Gastroesophageal sphincter (tissue), 4 donors: ENCODE data around the gene SLC15A3. TPM values are rescaled to one million over a fixed set of nuclear protein-coding genes. Genes with fewer than 3 reads are reported as not detected.

Source experiments
- ATAC-seq: fragments of 150-250 bp; one replicate; pipeline ENCODE4 v1.9.1; 2016; ENCODE audit warnings: mild to moderate bottlenecking, moderate library complexity
- H3K27ac ChIP-seq, 4 donors: fragments of 200-600 bp; sonication (generic) in 3 of 4; 1 replicate in 3 of 4; 2 replicates in 1 of 4; pipeline ENCODE4 v1.5.1; 2016 to 2019
- H3K27me3 ChIP-seq: fragments of 200-600 bp; sonication (generic); one replicate; pipeline ENCODE4 v1.5.1; 2019
- H3K36me3 ChIP-seq, 2 donors: fragments of 200-600 bp; sonication (generic); one replicate each; pipeline ENCODE4 v1.5.1; 2019; ENCODE audit warnings: control low read depth in 1 of 2
- H3K4me1 ChIP-seq, 3 donors: fragments of 200-600 bp; sonication (generic); 1 replicate in 2 of 3; 2 replicates in 1 of 3; pipeline ENCODE4 v1.5.1; 2016 to 2019; ENCODE audit warnings: control low read depth in 2 of 3
- H3K4me3 ChIP-seq, 2 donors: fragments of 200-600 bp; sonication (generic); one replicate each; pipeline ENCODE4 v1.5.1; 2019; ENCODE audit warnings: mild to moderate bottlenecking in 1 of 2, moderate library complexity in 1 of 2
- H3K9me3 ChIP-seq, 3 donors: fragments of 200-600 bp; sonication (generic); one replicate each; pipeline ENCODE4 v1.5.1; 2017 to 2019; ENCODE audit warnings: control low read depth in 2 of 3
- CTCF ChIP-seq, 4 experiments: fragments of 200-600 bp in 2 of 4; fragments of 450-650 bp in 2 of 4; sonication (generic) in 1 of 4; IDR thresholded peaks; one replicate each; pipeline ENCODE4 v1.5.1; 2017 to 2019; ENCODE audit warnings: antibody characterized with exemption in 4 of 4, mild to moderate bottlenecking in 2 of 4, moderate library complexity in 2 of 4
- EP300 ChIP-seq: sonication (generic); formaldehyde crosslinking; IDR thresholded peaks from one replicate; pipeline ENCODE4 v1.6.1; 2017; ENCODE audit warnings: antibody characterized with exemption, mild to moderate bottlenecking
- POLR2A ChIP-seq, 2 donors: fragments of 450-650 bp; IDR thresholded peaks; one replicate each; pipeline ENCODE4 v1.6.1; 2017; ENCODE audit warnings: antibody characterized with exemption in 2 of 2, mild to moderate bottlenecking in 2 of 2, moderate library complexity in 1 of 2
- POLR2AphosphoS5 ChIP-seq: sonication (generic); formaldehyde crosslinking; IDR thresholded peaks from one replicate; pipeline ENCODE4 v1.6.1; 2017; ENCODE audit warnings: antibody characterized with exemption
- whole genome bisulfite sequencing, 2 donors: methylation state at CpG; one replicate each; pipeline ENCODE4 v1.1.5; 2018; ENCODE audit warnings: low coverage in 1 of 2; 5-methylcytosine and 5-hydroxymethylcytosine counted together
- total RNA-seq, 4 donors: library from RNA; depleted of rRNA; stranded (reverse); fragments of >200 nt; gene quantifications; one replicate each; pipeline ENCODE4 v1.1.0, GENCODE V29; 2016

SLC15A3 gene
- total RNA-seq, 4 donors from 2014 or later = 16.7 to 48.4 (median 19.5) TPM

GRCh38 chr11:60994541-60995080 is 42.6 kb upstream of the SLC15A3 start:
- Histone ChIP-seq H3K36me3 (no peaks in the 10 kb centered on the region), H3K9me3 (no peaks in the 10 kb centered on the region), H3K27me3 (no peaks in the 10 kb centered on the region), H3K4me1 (peaks cover 0 to 9% (median 0%) of the 10 kb centered on the region in 3 donors), H3K4me3 (no peak overlapping the region), H3K27ac (no peak overlapping the region)
- 70 to 75% methylated on average over 4 to 6 of the region's 7 CpGs for WGBS, 2 donors
- TF ChIP-seq EP300 = no peak
- TF ChIP-seq POLR2A (IDR thresholded peaks at IDR 0.05) = no peak
- no peak for TF ChIP-seq POLR2AphosphoS5
- TF ChIP-seq CTCF (IDR thresholded peaks at IDR 0.05) = no peak
- ATAC-seq = no peak

- H3K27me3 ChIP-seq = no peaks in the 10 kb centered on the region
- TF ChIP-seq POLR2AphosphoS5 = no peak
- no peak for TF ChIP-seq CTCF (IDR thresholded peaks at IDR 0.05)
- no peak for TF ChIP-seq EP300
- TF ChIP-seq POLR2A (IDR thresholded peaks at IDR 0.05) = no peak
- 51 to 93% methylated on average over 3 to 4 of the region's 7 CpGs for WGBS, 2 donors
- no peaks in the 10 kb centered on the region for H3K36me3 ChIP-seq
- H3K27ac ChIP-seq = no peak overlapping the region
- H3K4me3 ChIP-seq = no peak overlapping the region
- no peaks in the 10 kb centered on the region for H3K9me3 ChIP-seq
- no peak for ATAC-seq
- peaks cover 0 to 9% (median 0%) of the 10 kb centered on the region in 3 donors for H3K4me1 ChIP-seq
These were observed 41.6 kb upstream of the SLC15A3 start for GRCh38 chr11:60993615-60994014.

GRCh38 chr11:60992842-60993409 is 41.0 kb upstream of the SLC15A3 start:
- Histone ChIP-seq H3K27ac (no peak overlapping the region), H3K27me3 (no peaks in the 10 kb centered on the region), H3K36me3 (no peaks in the 10 kb centered on the region), H3K4me1 (peaks cover 0 to 9% (median 0%) of the 10 kb centered on the region in 3 donors), H3K4me3 (no peak overlapping the region), H3K9me3 (no peaks in the 10 kb centered on the region)
- ATAC-seq = no peak
- TF ChIP-seq CTCF (IDR thresholded peaks at IDR 0.05) = no peak
- no peak for TF ChIP-seq POLR2A (IDR thresholded peaks at IDR 0.05)
- no peak for TF ChIP-seq EP300
- no peak for TF ChIP-seq POLR2AphosphoS5
- 21 to 64% methylated on average over 1 to 3 of the region's 5 CpGs for WGBS, 2 donors

DNA sequence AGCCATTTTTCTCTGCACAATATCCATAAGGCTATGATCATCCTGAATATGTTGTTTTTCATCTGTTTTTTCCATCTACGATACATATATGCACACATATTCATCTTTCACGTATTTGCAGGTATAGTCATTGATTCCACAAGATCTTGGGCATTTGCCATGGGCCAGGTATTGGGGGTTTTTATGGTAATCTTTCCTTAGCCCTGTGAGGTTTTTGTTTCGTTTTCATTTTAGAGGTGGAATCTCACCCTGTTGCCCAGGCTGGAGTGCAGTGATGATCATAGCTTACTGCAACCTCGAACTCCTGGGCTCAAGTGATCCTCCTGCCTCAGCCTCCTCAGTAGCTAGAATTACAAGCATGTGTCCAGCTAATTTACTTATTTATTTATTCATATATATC is 39.5 kb upstream of the SLC15A3 start:
- TF ChIP-seq EP300 (no peak), POLR2AphosphoS5 (no peak), CTCF (IDR thresholded peaks at IDR 0.05) (no peak), POLR2A (IDR thresholded peaks at IDR 0.05) (no peak)
- H3K9me3 ChIP-seq = no peaks in the 10 kb centered on the region
- H3K4me3 ChIP-seq = no peak overlapping the region
- WGBS, 2 donors = 83 to 88% methylated on average over 2 to 4 of the region's 4 CpGs
- no peaks in the 10 kb centered on the region for H3K36me3 ChIP-seq
- H3K4me1 ChIP-seq = peaks cover 0 to 8% (median 0%) of the 10 kb centered on the region in 3 donors
- H3K27me3 ChIP-seq = no peaks in the 10 kb centered on the region
- no peak overlapping the region for H3K27ac ChIP-seq
- no peak for ATAC-seq

GRCh38 chr11:60989093-60989650 is 37.2 kb upstream of the SLC15A3 start:
- no peaks in the 10 kb centered on the region for H3K4me1 ChIP-seq
- no peak overlapping the region for H3K27ac ChIP-seq
- no peak for ATAC-seq
- no peaks in the 10 kb centered on the region for H3K36me3 ChIP-seq
- TF ChIP-seq EP300 (no peak), CTCF (IDR thresholded peaks at IDR 0.05) (no peak)
- H3K4me3 ChIP-seq = no peak overlapping the region
- WGBS, 2 donors = 50 to 78% methylated on average over 2 to 7 of the region's 12 CpGs
- H3K9me3 ChIP-seq = no peaks in the 10 kb centered on the region
- no peaks in the 10 kb centered on the region for H3K27me3 ChIP-seq
